GM12864 (cell line): Measurements from ENCODE around the gene CYFIP2.

Experiments used
- DNase-seq: peaks from one replicate; pipeline ENCODE4 v3.0.0-alpha.2; 2011; ENCODE audit warnings: low read depth
- H3K4me3 ChIP-seq: 2 replicates; pipeline ENCODE4 v1.5.1; 2011; ENCODE audit warnings: mild to moderate bottlenecking, low read depth, low read length, control low read depth
- CTCF ChIP-seq: IDR thresholded peaks from 2 replicates; pipeline ENCODE4 v1.5.1; 2011; ENCODE audit warnings: low read depth, mild to moderate bottlenecking, moderate library complexity, low read length, control low read depth, inconsistent platforms; ENCODE audit errors: missing control alignments

CYFIP2 gene

DNA sequence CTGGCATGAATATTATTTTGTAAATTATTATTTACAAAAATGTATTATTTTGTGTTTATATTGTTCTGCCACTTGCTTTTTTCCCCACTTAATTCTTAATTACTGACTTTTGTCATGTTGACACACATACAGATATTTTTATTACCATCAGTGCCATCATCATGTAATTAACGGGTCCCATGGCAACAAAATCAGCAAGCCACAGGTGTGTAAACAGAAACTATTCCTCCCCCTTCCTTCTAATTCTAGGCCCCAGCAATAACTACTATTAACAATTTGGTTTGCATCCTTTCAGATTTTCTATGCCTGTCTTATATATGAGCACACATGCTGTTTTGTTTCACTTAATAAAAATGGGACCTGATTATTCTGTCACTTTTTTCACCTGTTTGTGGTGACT, 29.3 kb downstream of the CYFIP2 start:
- no peak for DNase-seq
- TF ChIP-seq CTCF, result no peak
- H3K4me3 ChIP-seq, result no peak overlapping the region

- no peak for TF ChIP-seq CTCF
- DNase-seq, result no peak
- H3K4me3 ChIP-seq, result no peak overlapping the region
Observed at GRCh38 chr5:157300564-157300963, 34.6 kb downstream of the CYFIP2 start.

GRCh38 chr5:157301066-157301465, 35.1 kb downstream of the CYFIP2 start:
- no peak for TF ChIP-seq CTCF
- no peak overlapping the region for H3K4me3 ChIP-seq
- DNase-seq, result no peak

DNA sequence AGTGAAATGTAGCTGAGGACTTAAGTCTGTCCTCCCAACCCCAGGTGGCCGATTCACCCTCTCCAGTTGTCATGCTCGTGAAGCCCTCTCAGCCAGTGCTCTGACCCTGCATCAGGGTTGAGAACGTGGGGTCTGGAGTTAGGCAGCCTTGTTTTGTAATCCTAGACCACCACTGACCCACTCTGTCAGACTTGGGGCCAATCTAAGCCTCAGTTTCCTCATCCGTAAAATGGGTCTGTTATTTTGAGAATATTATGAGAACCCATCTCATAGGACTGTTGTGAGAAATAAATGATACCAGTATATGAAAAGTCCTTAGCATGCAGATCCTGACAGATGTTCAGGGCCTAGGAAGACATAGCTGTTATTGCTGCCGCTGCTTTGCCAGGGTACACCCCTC, 37.1 kb downstream of the CYFIP2 start:
- TF ChIP-seq CTCF, result no peak
- H3K4me3 ChIP-seq, result no peak overlapping the region
- no peak for DNase-seq

- DNase-seq, result no peak
- TF ChIP-seq CTCF, result peak; percentile 37
- H3K4me3 ChIP-seq, result no peak overlapping the region
Observed at GRCh38 chr5:157303667-157304327, 37.9 kb downstream of the CYFIP2 start.

DNA sequence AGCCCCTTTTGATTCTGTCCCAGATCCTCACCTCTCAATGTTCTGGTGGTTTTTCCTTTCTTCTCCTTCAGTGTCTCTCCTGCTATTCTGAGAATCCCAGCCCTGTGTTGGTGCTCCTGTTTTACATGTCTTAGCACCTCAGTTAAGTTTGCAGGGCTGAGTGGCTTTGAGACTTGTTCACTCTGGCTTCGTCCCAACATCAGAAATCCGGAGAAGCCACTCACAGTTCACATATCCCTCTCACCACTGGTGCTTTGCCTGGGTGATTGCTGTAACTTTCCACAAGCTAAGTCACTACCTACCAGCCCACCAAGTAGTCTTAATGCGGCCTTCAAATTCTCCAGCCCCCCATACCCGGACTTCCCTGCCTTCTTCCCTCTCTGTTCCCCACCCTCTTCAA, 40.2 kb downstream of the CYFIP2 start:
- no peak overlapping the region for H3K4me3 ChIP-seq
- DNase-seq, result no peak
- TF ChIP-seq CTCF, result no peak
